ENCODE measurements around the gene TMEM184B. TPM values are rescaled to one million over a fixed set of nuclear protein-coding genes. Genes with fewer than 3 reads are reported as not detected.

Gene TMEM184B
- total and polyA plus RNA-seq, 2 of the 8 experiments (the other 6 are each of a cell fraction or from before 2014, with no cell fraction given) = 41.6 to 81.0 TPM

DNA sequence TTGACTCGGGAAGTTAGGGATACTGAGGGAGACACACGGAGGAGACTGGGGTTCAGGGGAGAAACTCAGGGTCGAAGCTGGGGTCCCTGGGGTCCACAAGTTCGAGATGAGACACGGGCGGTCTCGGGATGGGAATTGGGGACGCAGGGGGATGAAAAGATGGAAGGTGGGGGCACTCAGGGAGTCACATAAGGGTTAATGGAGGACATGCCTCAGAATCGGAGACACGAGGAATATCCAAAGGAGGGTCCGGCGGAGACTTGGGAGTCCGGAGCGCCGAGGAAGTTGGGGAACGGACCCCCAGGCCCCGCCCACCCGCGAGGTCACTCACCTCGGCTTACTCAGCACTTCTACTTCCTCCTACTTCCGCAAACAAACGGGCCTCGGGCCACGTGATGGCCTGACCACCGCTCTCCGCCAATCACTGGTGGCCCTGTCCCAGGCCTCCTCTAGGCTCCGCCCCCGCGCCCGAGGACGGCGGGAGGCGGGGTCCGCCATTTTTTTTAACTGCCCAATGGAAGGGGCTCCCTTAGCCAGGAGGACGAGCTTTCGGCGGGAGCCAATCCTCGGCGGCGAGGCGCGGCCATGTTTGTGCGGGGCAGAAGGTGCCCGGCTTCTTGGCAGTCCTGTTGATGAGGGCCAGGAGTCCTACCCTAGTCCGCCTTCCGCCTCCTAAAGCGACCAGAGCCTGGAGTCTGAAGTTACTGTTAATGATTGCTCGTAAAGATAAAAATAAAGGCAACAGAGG lies 91.2 kb downstream of the TMEM184B start, which contains the start of gene PLA2G6 (continued):
- TF ChIP-seq CTCF (IDR thresholded peaks at IDR 0.05; ENCODE audit: control extremely low read depth in 1 of 3, insufficient read depth in 1 of 3, low read depth in 1 of 3, low read length in 3 of 3) (no peak), BACH1 (IDR thresholded peaks at IDR 0.05; ENCODE audit: low read length) (peak; percentile 96), EZH2 (IDR thresholded peaks at IDR 0.05; ENCODE audit: low read depth, low read length, severe bottlenecking) (no peak), TAF1 (IDR thresholded peaks at IDR 0.05; ENCODE audit: low read depth, low read length) (peak; percentile 76), POLR2AphosphoS5 (IDR thresholded peaks at IDR 0.05; ENCODE audit: low read depth, low read length) (peak; percentile 54), BRCA1 (IDR thresholded peaks at IDR 0.05; ENCODE audit: low read depth, low read length) (no peak), KDM1A (IDR thresholded peaks at IDR 0.05; ENCODE audit: borderline replicate concordance, low read length) (no peak), SIRT6 (IDR thresholded peaks at IDR 0.05; ENCODE audit: low read length) (no peak), RXRA (IDR thresholded peaks at IDR 0.05; ENCODE audit: insufficient read depth, low read depth, low read length) (no peak), ATF3 (IDR thresholded peaks at IDR 0.05; ENCODE audit: insufficient read depth, low read depth, low read length) (peak; percentile 81), SIN3A (conservative IDR thresholded peaks at IDR 0.05 in 1 of 2, IDR thresholded peaks at IDR 0.05 in 1 of 2; ENCODE audit: low read depth in 1 of 2, low read length in 2 of 2) (no peak; a peak in 1 of 4 replicates), SP1 (IDR thresholded peaks at IDR 0.05; ENCODE audit: low read depth, low read length) (peak; percentile 67), KDM4A (IDR thresholded peaks at IDR 0.05; ENCODE audit: low read depth, low read length, severe bottlenecking) (peak; percentile 10), YY1 (IDR thresholded peaks at IDR 0.05; ENCODE audit: low read depth, low read length) (peak; percentile 100)
- TF ChIP-seq, protein P1, sequence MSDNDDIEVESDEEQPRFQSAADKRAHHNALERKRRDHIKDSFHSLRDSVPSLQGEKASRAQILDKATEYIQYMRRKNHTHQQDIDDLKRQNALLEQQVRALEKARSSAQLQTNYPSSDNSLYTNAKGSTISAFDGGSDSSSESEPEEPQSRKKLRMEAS (IDR thresholded peaks at IDR 0.05) = peak; percentile 33; the same call in 1 of the 2 replicates
- TF ChIP-seq, protein P2, sequence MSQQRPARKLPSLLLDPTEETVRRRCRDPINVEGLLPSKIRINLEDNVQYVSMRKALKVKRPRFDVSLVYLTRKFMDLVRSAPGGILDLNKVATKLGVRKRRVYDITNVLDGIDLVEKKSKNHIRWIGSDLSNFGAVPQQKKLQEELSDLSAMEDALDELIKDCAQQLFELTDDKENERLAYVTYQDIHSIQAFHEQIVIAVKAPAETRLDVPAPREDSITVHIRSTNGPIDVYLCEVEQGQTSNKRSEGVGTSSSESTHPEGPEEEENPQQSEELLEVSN (IDR thresholded peaks at IDR 0.05) = peak; percentile 75
